Glutamatergic neuron (in vitro differentiated cells): ENCODE data around the gene GAN. TPM values are rescaled to one million over a fixed set of nuclear protein-coding genes. Genes with fewer than 3 reads are reported as not detected.

Source experiments
- DNase-seq: peaks from one replicate; pipeline ENCODE4 v3.0.0; 2022
- H3K27ac Mint-ChIP-seq: one replicate; pipeline ENCODE4 v1.8.0; 2020; ENCODE audit warnings: mild to moderate bottlenecking, mixed read lengths, inconsistent platforms; ENCODE audit not compliant: unreplicated experiment
- H3K27me3 Mint-ChIP-seq: one replicate; pipeline ENCODE4 v1.8.0; 2020; ENCODE audit warnings: mild to moderate bottlenecking, moderate library complexity, mixed read lengths, inconsistent platforms; ENCODE audit not compliant: unreplicated experiment
- H3K36me3 Mint-ChIP-seq: one replicate; pipeline ENCODE4 v1.8.0; 2020; ENCODE audit warnings: mild to moderate bottlenecking, mixed read lengths, inconsistent platforms; ENCODE audit not compliant: unreplicated experiment
- H3K4me1 Mint-ChIP-seq: one replicate; pipeline ENCODE4 v1.8.0; 2020; ENCODE audit warnings: mild to moderate bottlenecking, low read depth, mixed read lengths, inconsistent platforms; ENCODE audit not compliant: unreplicated experiment
- H3K4me3 Mint-ChIP-seq: one replicate; pipeline ENCODE4 v1.8.0; 2020; ENCODE audit warnings: mild to moderate bottlenecking, mixed read lengths, inconsistent platforms; ENCODE audit not compliant: unreplicated experiment
- H3K9me3 Mint-ChIP-seq: one replicate; pipeline ENCODE4 v1.8.0; 2020; ENCODE audit warnings: mild to moderate bottlenecking, moderate library complexity, mixed read lengths, inconsistent platforms; ENCODE audit not compliant: unreplicated experiment
- total RNA-seq: library from RNA; stranded (reverse); fragmentation: NEBNext Ultra II Directional; extraction: Animal tissue kit (Norgen Biotek cat#: 25700); gene quantifications from one replicate; pipeline ENCODE4 v1.2.1, GENCODE V29; 2021; ENCODE audit not compliant: unreplicated experiment
- TF ChIP-seq, protein P1 (sequence below): fragments of 200-600 bp; sonication (generic); IDR thresholded peaks from one replicate; pipeline ENCODE4 v1.5.0; 2021; ENCODE audit not compliant: partially characterized antibody, unreplicated experiment

GAN gene
- total RNA-seq, 1 donor from 2014 or later: 14.4 TPM

DNA sequence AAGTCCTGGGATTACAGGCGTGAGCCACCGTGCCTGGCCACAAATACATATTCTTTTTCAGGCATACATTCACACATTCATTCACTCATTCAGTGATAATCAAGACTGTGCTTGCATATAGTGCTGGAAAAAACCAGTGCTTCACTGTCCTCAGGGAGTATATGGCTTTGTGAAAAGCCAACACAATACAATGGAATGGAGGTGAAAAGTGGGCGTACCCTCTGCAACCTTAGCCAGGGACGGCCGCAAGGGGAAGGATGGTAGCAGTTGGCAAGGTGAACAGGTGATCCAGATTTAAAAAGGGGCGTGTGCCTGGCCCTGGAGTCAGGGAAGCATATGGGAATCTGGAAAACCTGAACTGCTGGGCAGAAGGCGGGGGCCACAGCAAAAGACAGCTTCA lies 18.1 kb upstream of the GAN start:
- Mint-ChIP-seq H3K4me3 (no peak overlapping the region), H3K36me3 (no peaks in the 10 kb centered on the region), H3K4me1 (no peaks in the 10 kb centered on the region), H3K9me3 (no peaks in the 10 kb centered on the region), H3K27ac (no peak overlapping the region), H3K27me3 (no peaks in the 10 kb centered on the region)
- DNase-seq: no peak
- TF ChIP-seq, protein P1, sequence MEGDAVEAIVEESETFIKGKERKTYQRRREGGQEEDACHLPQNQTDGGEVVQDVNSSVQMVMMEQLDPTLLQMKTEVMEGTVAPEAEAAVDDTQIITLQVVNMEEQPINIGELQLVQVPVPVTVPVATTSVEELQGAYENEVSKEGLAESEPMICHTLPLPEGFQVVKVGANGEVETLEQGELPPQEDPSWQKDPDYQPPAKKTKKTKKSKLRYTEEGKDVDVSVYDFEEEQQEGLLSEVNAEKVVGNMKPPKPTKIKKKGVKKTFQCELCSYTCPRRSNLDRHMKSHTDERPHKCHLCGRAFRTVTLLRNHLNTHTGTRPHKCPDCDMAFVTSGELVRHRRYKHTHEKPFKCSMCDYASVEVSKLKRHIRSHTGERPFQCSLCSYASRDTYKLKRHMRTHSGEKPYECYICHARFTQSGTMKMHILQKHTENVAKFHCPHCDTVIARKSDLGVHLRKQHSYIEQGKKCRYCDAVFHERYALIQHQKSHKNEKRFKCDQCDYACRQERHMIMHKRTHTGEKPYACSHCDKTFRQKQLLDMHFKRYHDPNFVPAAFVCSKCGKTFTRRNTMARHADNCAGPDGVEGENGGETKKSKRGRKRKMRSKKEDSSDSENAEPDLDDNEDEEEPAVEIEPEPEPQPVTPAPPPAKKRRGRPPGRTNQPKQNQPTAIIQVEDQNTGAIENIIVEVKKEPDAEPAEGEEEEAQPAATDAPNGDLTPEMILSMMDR: no peak

DNA sequence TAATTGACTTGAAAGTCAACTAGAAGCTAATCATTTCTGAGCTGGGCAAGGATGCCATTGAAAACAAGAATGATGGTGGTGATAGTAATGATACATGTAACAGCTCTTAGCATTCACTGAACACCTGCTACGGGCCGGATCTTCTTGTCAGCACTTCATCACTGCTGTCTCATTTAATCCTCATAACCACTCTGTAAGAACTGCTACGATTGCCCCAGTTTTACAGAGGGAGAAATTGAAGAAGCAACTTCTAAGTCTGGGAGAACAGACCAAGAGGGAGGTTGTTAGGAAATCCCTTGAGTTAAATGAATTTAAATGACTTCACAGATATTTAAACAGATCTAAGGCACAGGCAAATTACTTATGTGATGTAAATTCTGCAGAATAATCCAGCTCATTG lies 7.0 kb upstream of the GAN start:
- Mint-ChIP-seq H3K27ac (no peak overlapping the region), H3K9me3 (peaks cover 2% of the 10 kb centered on the region), H3K4me1 (no peaks in the 10 kb centered on the region), H3K27me3 (no peaks in the 10 kb centered on the region), H3K36me3 (no peaks in the 10 kb centered on the region), H3K4me3 (no peak overlapping the region)
- no peak for DNase-seq
- TF ChIP-seq, protein P1: no peak

DNA sequence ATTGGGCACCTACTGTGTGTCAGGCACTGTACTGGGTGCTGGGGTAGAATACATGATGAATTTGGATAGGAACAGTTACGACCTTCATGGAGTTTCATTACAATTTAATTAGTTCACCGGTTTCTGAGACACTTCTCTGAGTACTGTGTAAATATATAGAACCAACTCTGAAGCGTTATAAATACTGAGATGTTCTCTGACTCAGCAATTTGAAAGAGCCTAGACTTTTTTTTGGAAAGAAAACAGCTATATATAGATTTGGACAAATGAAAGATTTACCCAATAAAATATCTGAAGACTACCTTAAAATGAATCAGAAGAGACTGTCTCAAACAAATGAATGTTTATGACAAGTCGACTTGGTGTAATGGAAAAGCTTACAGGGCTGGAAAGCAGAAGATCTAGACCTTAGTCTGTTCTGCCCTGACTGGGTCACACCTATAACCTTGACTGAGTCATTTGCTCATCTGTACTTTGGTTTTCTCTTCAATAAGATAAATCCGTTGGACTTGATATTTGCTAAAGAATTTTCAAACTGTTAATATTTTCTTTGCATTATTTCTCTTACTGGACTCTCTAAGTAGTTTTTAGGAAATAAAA lies 4.6 kb upstream of the GAN start:
- peaks cover 11% of the 10 kb centered on the region for H3K4me1 Mint-ChIP-seq
- no peaks in the 10 kb centered on the region for H3K36me3 Mint-ChIP-seq
- no peak for DNase-seq
- H3K27ac Mint-ChIP-seq: no peak overlapping the region
- H3K27me3 Mint-ChIP-seq: peaks cover 8% of the 10 kb centered on the region
- H3K9me3 Mint-ChIP-seq: peaks cover 10% of the 10 kb centered on the region
- TF ChIP-seq, protein P1: no peak
- no peak overlapping the region for H3K4me3 Mint-ChIP-seq

DNA sequence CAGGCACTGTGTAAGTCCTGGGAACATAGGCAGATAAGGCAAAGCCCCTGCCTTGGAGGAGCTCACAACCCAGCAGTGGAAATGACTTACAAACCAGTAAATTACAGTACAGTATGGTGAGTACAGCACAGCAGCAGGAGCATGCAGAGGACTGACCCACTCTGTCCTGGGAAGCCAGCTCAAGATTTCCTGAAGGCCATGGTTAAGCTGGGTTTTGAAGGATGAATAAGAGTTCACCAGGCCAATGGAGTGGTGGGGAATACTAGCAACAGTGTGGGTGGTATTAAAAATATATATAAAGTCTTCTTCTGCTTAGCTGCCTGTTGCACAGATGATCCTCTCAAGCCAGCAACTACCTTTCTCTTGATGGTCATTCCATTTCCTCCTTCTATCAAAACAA lies 3.0 kb upstream of the GAN start:
- Mint-ChIP-seq H3K9me3 (peaks cover 14% of the 10 kb centered on the region), H3K27ac (no peak overlapping the region), H3K27me3 (peaks cover 8% of the 10 kb centered on the region), H3K36me3 (no peaks in the 10 kb centered on the region), H3K4me3 (no peak overlapping the region), H3K4me1 (peaks cover 13% of the 10 kb centered on the region)
- DNase-seq: no peak
- TF ChIP-seq, protein P1: no peak

DNA sequence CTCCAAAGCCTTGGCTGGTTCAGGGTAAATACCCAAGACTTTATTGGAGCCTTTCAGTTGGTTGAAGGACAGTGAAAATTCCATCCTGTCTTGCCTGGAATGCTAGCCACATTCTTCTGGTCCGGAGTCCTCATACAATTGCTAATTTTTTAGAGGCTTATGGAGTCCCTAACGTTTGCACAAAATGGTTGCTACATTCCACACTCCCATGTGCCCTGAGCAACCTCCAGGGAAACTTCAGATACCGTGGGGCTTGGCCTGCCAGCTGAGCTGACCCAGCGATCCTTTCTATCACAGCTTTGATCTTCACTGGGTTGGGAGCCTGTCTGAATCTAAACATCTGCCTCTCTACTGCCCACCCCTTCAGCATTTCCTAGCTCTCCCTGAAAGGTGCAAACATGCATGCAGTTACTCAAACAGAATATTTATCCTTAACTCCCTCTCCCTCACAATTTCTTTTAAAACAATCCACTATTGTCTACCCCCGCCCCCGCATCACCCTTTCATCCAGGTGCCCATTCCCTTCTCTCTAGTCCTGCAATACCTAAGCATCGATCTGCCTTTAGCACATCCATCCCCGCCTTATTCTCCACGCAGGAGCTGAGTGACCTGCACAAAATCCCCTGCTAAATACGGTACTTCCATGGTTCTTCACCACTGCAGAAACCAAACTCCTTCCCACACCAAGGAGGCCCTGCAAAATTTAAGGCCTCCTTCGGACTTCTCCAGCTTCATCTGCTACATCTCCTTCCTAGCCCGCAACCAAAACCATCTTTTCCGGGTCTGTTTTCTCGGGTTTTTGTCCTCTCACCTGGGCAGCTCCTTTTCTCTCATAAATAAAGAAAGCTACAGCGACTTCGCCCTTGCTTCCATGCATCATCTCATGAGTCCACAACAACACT lies 810 bp upstream of the GAN start:
- no peak for DNase-seq
- H3K9me3 Mint-ChIP-seq: peaks cover 15% of the 10 kb centered on the region
- H3K27me3 Mint-ChIP-seq: peaks cover 8% of the 10 kb centered on the region
- H3K4me1 Mint-ChIP-seq: peaks cover 13% of the 10 kb centered on the region
- TF ChIP-seq, protein P1: no peak
- peak overlapping the region; percentile 89 for H3K27ac Mint-ChIP-seq
- peak overlapping the region; percentile 99 for H3K4me3 Mint-ChIP-seq
- H3K36me3 Mint-ChIP-seq: no peaks in the 10 kb centered on the region
